Loucy (cell line): ENCODE data around the gene CEP55.

Experiments
- H2AFZ ChIP-seq: fragments of 200-600 bp; sonication (generic); 2 replicates; pipeline ENCODE4 v1.6.0; 2016; ENCODE audit warnings: antibody characterized with exemption, mild to moderate bottlenecking, low read length, moderate library complexity
- H3F3A ChIP-seq: fragments of 200-600 bp; 2 replicates; pipeline ENCODE4 v1.6.0; 2016; ENCODE audit warnings: antibody characterized with exemption, low read depth, mild to moderate bottlenecking
- H3K27me3 ChIP-seq: fragments of 200-600 bp; sonication (generic); 2 replicates; pipeline ENCODE4 v1.6.1; 2014; ENCODE audit warnings: low read length, mild to moderate bottlenecking; ENCODE audit not compliant: insufficient read depth, poor library complexity, severe bottlenecking
- H3K36me3 ChIP-seq: fragments of 200-600 bp; sonication (generic); 2 replicates; pipeline ENCODE4 v1.6.1; 2016; ENCODE audit warnings: low read length; ENCODE audit not compliant: insufficient read depth
- H3K4me1 ChIP-seq: fragments of 200-600 bp; sonication (generic); 2 replicates; pipeline ENCODE4 v1.5.1; 2014; ENCODE audit warnings: low read length, mild to moderate bottlenecking; ENCODE audit not compliant: insufficient read depth, poor library complexity, severe bottlenecking
- H3K4me2 ChIP-seq: fragments of 200-600 bp; sonication (generic); 2 replicates; pipeline ENCODE4 v1.6.0; 2014; ENCODE audit warnings: antibody characterized with exemption, low read length, low read depth, mild to moderate bottlenecking; ENCODE audit not compliant: poor library complexity, severe bottlenecking
- H3K4me3 ChIP-seq: fragments of 200-600 bp; sonication (generic); 2 replicates; pipeline ENCODE4 v1.5.1; 2014; ENCODE audit warnings: low read length, mild to moderate bottlenecking, mixed read lengths; ENCODE audit not compliant: poor library complexity, severe bottlenecking
- H3K79me2 ChIP-seq: fragments of 200-600 bp; sonication (generic); 2 replicates; pipeline ENCODE4 v1.6.1; 2014; ENCODE audit warnings: low read length; ENCODE audit not compliant: insufficient read depth
- H3K9ac ChIP-seq: fragments of 200-600 bp; sonication (generic); 2 replicates; pipeline ENCODE4 v1.6.0; 2014; ENCODE audit warnings: mild to moderate bottlenecking, low read depth, low read length, moderate library complexity; ENCODE audit not compliant: poor library complexity, severe bottlenecking
- H3K9me2 ChIP-seq: fragments of 200-600 bp; sonication (generic); replicated peaks from 2 replicates; pipeline ENCODE4 v1.6.1; 2016; ENCODE audit warnings: low read depth, low read length, mixed read lengths
- H3K9me3 ChIP-seq: fragments of 200-600 bp; sonication (generic); 2 replicates; pipeline ENCODE4 v1.6.1; 2014; ENCODE audit warnings: mild to moderate bottlenecking, antibody characterized with exemption, low read length, low read depth; ENCODE audit not compliant: insufficient read depth
- H4K20me1 ChIP-seq: fragments of 200-600 bp; sonication (generic); 2 replicates; pipeline ENCODE4 v1.6.0; 2014; ENCODE audit warnings: antibody characterized with exemption, low read length, mild to moderate bottlenecking; ENCODE audit not compliant: insufficient read depth, poor library complexity, severe bottlenecking
- CTCF ChIP-seq: fragments of 200-600 bp; sonication (generic); conservative IDR thresholded peaks from 2 replicates; pipeline ENCODE4 v1.5.1; 2014; ENCODE audit warnings: mild to moderate bottlenecking, antibody characterized with exemption, low read length
- EZH2phosphoT487 ChIP-seq: fragments of 200-600 bp; IDR thresholded peaks from 2 replicates; pipeline ENCODE4 v1.6.1; 2018; ENCODE audit warnings: antibody characterized with exemption, mild to moderate bottlenecking, moderate library complexity, borderline replicate concordance

Gene CEP55

GRCh38 chr10:93509816-93510215, 13.4 kb downstream of the CEP55 start:
- H3F3A ChIP-seq, result no peaks in the 10 kb centered on the region
- no peak for TF ChIP-seq EZH2phosphoT487
- no peak for TF ChIP-seq CTCF
- H3K9ac ChIP-seq, result no peak overlapping the region
- H3K4me1 ChIP-seq, result no peaks in the 10 kb centered on the region
- H2AFZ ChIP-seq, result no peak overlapping the region
- peaks cover 55% of the 10 kb centered on the region for H3K36me3 ChIP-seq
- H4K20me1 ChIP-seq, result no peaks in the 10 kb centered on the region
- H3K4me2 ChIP-seq, result no peak overlapping the region
- no peaks in the 10 kb centered on the region for H3K79me2 ChIP-seq
- no peaks in the 10 kb centered on the region for H3K27me3 ChIP-seq
- H3K9me2 ChIP-seq, result no peaks in the 10 kb centered on the region
- H3K9me3 ChIP-seq, result no peaks in the 10 kb centered on the region
- no peak overlapping the region for H3K4me3 ChIP-seq

- no peak overlapping the region for H3K4me2 ChIP-seq
Measured at GRCh38 chr10:93512565-93512964, 16.2 kb downstream of the CEP55 start.

DNA sequence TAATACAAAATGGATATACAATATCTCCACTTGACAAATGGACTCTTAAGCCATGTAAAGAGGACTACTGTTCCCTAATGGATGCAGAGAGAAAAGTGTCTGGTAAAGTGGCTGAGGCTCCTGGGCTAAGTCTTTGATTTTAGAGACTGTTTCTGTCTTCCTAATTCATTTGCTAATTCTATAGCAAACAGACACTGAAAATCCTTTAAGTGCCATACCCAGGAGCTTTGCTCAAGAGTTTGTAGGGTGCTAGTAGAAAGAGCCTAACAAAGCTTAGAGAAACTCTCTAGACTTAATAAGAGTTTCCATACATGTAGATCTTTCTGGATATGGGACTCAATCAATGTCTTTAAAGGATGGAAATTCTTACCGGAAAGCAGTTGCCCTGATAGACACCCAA, 16.7 kb downstream of the CEP55 start:
- Histone ChIP-seq H2AFZ (no peak overlapping the region), H3K4me3 (no peak overlapping the region), H3K79me2 (no peaks in the 10 kb centered on the region), H3F3A (no peaks in the 10 kb centered on the region), H3K4me2 (no peak overlapping the region), H3K9ac (no peak overlapping the region), H3K4me1 (no peaks in the 10 kb centered on the region), H4K20me1 (no peaks in the 10 kb centered on the region), H3K36me3 (peaks cover 70% of the 10 kb centered on the region), H3K9me2 (no peaks in the 10 kb centered on the region), H3K9me3 (no peaks in the 10 kb centered on the region), H3K27me3 (no peaks in the 10 kb centered on the region)
- no peak for TF ChIP-seq EZH2phosphoT487
- TF ChIP-seq CTCF, result no peak

More at GRCh38 chr10:93512565-93512964, 16.2 kb downstream of the CEP55 start:
- H2AFZ ChIP-seq, result no peak overlapping the region
- H3K4me1 ChIP-seq, result no peaks in the 10 kb centered on the region
- no peaks in the 10 kb centered on the region for H3K9me2 ChIP-seq
- H3K9me3 ChIP-seq, result no peaks in the 10 kb centered on the region
- H3K27me3 ChIP-seq, result no peaks in the 10 kb centered on the region
- TF ChIP-seq CTCF (no peak), EZH2phosphoT487 (no peak)
- H3K79me2 ChIP-seq, result no peaks in the 10 kb centered on the region
- H3K4me3 ChIP-seq, result no peak overlapping the region
- no peak overlapping the region for H3K9ac ChIP-seq
- no peaks in the 10 kb centered on the region for H3F3A ChIP-seq
- H3K36me3 ChIP-seq, result peaks cover 68% of the 10 kb centered on the region
- no peaks in the 10 kb centered on the region for H4K20me1 ChIP-seq
